Activated CD4-positive, alpha-beta T cell treated with anti-CD3 and anti-CD28 coated beads, Interleukin-2, amount 10 ng/mL, durations not matched to agents 7 days and 5 days (primary cell): ENCODE data around the gene PIP5K1C. TPM values are rescaled to one million over a fixed set of nuclear protein-coding genes. Genes with fewer than 3 reads are reported as not detected.

ENCODE experiments used
- CTCF ChIA-PET: fragments of 350-600 bp; sonication (Branson Sonifier 250); formaldehyde crosslinking; loops from one replicate; lab custom pipeline; 2021; ENCODE audit warnings: antibody characterized with exemption; lab: Charles Lee
- POLR2A ChIA-PET: fragments of 350-600 bp; sonication (Branson Sonifier 250); formaldehyde crosslinking; loops from one replicate; lab custom pipeline; 2021; ENCODE audit warnings: antibody characterized with exemption; lab: Charles Lee
- DNase-seq: peaks from one replicate; pipeline ENCODE4 v3.0.0-alpha.2; 2020
- H3K27ac Mint-ChIP-seq: one replicate; pipeline ENCODE4 v1.8.0; 2021; ENCODE audit warnings: mild to moderate bottlenecking, moderate library complexity, mixed read lengths
- H3K27me3 Mint-ChIP-seq: one replicate; pipeline ENCODE4 v1.8.0; 2021; ENCODE audit warnings: mixed read lengths
- H3K36me3 Mint-ChIP-seq: one replicate; pipeline ENCODE4 v1.8.0; 2021; ENCODE audit warnings: low read depth, mixed read lengths
- H3K4me1 Mint-ChIP-seq: one replicate; pipeline ENCODE4 v1.8.0; 2021; ENCODE audit warnings: mixed read lengths
- H3K4me3 Mint-ChIP-seq: one replicate; pipeline ENCODE4 v1.8.0; 2021; ENCODE audit warnings: mild to moderate bottlenecking, moderate library complexity, mixed read lengths
- H3K9me3 Mint-ChIP-seq: one replicate; pipeline ENCODE4 v1.8.0; 2021; ENCODE audit warnings: mixed read lengths
- total RNA-seq, 2 experiments: library from RNA; stranded (reverse); gene quantifications; one replicate each; pipeline ENCODE4 v1.2.3, GENCODE V29; 2021

The PIP5K1C gene
- total RNA-seq, 2 experiments from 2014 or later = 18.7 to 19.5 TPM

DNA sequence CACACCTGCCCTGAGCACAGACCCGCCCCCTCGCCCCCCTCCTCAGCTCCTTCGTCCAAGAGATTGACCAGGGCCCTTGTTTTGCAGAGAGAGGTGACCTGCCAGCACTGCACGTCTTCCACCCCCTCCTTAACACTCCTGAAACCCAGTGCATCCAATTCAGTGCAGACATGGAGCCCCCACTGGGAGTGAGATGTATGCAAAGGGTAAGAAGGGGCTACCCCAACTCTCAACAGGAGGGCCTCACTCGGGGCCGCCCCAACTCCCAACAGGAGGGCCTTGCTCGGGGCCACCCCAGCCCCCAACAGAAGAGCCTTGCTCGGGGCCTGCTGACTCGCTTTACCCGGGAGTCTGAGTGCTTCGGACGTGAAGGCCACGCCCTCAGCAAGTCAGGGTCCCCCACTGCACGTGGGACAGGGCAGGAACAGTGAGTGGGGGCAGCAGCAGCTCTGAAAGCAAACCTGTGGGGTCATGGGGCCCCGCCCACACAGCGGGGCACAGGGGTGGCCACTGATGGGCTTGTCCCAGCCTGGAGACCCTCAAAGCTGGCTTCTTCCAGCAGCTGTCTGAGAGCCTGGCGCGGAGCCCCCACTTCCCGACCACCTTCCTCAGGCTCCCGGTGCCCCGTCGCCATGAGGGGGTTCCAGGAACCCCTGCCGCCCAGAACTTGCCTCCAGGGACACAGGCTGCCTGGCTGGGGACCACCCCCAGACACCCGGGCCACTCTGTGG, 79.3 kb downstream of the PIP5K1C start:
- Mint-ChIP-seq H3K36me3 (peaks cover 12% of the 10 kb centered on the region), H3K4me1 (peaks cover 28% of the 10 kb centered on the region), H3K27ac (peak overlapping the region; percentile 31), H3K9me3 (no peaks in the 10 kb centered on the region), H3K27me3 (no peaks in the 10 kb centered on the region), H3K4me3 (no peak overlapping the region)
- ChIA-PET CTCF (interaction anchor here (1.5 kb wide), 1 partner anchor 13 kb away, joined by 4 read pairs; no protein-coding TSS in a partner anchor), POLR2A (no interaction called here)
- DNase-seq = no peak

DNA sequence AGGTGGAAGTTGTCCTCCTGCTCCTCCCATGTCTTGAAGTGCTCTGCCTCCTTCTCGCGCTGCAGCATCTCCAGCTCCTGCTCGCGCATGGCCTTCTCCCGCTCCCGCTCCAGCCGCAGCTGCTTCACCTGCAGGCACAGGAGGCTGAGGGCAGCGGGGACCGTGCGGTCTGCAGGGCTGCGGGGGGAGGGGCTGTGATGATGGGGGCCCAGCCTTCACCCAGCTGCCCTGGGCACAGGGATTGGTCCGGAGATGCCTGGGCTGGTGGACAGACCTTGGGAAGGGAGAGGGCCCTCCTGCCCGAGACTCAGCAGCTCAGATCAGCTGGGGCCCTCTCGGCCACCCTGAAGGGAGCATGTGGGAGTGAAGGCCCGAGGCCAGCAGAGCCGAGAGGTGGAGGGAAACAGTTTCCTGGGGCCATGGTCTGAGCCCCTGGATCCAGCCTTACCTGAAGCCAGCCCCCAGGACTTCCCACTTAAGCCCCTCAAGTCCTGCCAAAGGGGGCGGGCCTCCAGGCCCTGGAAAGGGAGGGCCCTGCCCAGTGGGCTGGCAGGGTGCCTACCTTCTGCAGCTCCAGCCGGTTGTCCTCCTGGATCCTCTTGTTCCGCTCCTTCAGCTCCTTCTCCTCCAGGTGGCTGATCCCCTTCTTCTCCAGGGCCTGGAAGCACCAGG, 80.0 kb downstream of the PIP5K1C start:
- POLR2A ChIA-PET = no interaction called here

DNA sequence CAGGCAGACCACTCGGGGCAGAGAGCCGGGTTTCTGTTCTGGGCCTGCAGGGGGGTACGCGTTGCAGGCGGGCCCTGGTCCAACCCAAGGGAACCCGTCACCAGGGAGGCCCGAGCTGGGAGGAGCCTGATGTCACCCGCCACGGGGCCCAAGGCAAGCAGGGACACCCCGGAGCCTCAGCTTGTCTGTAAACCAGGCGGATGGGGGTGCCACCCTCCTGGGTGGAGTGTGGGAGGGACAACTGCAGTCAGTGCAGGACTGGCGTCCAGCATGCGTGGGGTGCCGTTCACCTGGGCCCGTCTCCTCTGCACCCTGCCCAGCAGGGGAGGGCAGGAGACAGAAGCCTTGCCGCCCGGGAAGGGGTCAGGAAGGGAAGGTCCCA, 80.6 kb downstream of the PIP5K1C start:
- POLR2A ChIA-PET = no interaction called here
- H3K36me3 Mint-ChIP-seq = peaks cover 12% of the 10 kb centered on the region
- CTCF ChIA-PET = interaction anchor here (0.5 to 1.3 kb wide), 2 partner anchors 9 to 88 kb away, joined by 3 to 6 read pairs; no protein-coding TSS in a partner anchor
- no peak overlapping the region for H3K27ac Mint-ChIP-seq
- H3K4me1 Mint-ChIP-seq = peaks cover 21% of the 10 kb centered on the region
- no peaks in the 10 kb centered on the region for H3K27me3 Mint-ChIP-seq
- no peak overlapping the region for H3K4me3 Mint-ChIP-seq
- no peaks in the 10 kb centered on the region for H3K9me3 Mint-ChIP-seq
- no peak for DNase-seq

More for the DNA sequence above, 80.0 kb downstream of the PIP5K1C start:
- CTCF ChIA-PET = interaction anchor here (0.5 kb wide), 1 partner anchor 87 kb away, joined by 3 read pairs; no protein-coding TSS in a partner anchor
- Mint-ChIP-seq H3K27me3 (no peaks in the 10 kb centered on the region), H3K9me3 (no peaks in the 10 kb centered on the region), H3K36me3 (peaks cover 12% of the 10 kb centered on the region), H3K4me3 (no peak overlapping the region), H3K27ac (no peak overlapping the region), H3K4me1 (peaks cover 24% of the 10 kb centered on the region)
- no peak for DNase-seq

DNA sequence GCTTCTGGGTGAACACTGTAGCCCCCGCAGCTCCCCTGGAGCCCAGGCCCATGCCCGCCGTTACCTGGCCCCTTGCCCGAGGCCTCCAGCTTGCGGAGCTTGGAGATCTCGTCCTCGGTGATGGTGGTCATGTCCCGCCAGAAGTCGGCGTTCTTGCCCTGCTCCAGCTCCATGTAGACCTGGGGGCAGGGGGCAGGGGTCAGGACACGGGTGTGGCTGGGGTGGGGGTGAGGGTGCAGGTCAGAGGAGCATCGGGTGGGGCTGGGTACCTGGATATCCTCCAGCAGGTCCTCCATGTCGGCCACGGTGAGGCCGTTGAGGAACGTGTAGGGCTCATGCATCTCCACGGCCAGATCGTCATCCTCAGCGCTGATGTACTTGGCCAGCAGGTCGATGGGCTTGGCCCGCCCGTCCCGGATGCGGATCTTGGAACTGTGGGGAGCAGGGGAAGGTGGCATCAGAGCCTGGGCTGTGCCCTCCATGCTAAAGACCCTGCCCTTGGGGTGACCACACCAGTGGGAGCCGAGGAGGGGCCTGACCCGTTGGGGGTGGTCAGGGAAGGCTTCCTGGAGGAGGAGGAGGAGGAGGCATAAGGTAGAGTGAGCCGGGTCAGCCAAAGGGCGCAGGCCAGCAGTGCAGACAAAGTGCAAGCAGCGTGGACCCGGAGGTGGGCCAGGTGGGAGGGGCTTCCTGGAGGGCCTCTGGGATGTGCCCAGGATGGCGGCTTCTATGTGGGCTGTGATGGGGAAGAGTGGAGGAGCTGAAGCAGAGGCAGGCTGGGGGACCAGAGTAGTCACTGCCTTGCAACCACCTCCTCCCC, 81.2 kb downstream of the PIP5K1C start:
- Mint-ChIP-seq H3K9me3 (no peaks in the 10 kb centered on the region), H3K36me3 (peaks cover 12% of the 10 kb centered on the region), H3K4me1 (peaks cover 15% of the 10 kb centered on the region), H3K27ac (no peak overlapping the region), H3K27me3 (no peaks in the 10 kb centered on the region), H3K4me3 (no peak overlapping the region)
- DNase-seq = no peak
- CTCF ChIA-PET = interaction anchor here (1.3 kb wide), 1 partner anchor 10 kb away, joined by 6 read pairs; no protein-coding TSS in a partner anchor
- POLR2A ChIA-PET = no interaction called here

DNA sequence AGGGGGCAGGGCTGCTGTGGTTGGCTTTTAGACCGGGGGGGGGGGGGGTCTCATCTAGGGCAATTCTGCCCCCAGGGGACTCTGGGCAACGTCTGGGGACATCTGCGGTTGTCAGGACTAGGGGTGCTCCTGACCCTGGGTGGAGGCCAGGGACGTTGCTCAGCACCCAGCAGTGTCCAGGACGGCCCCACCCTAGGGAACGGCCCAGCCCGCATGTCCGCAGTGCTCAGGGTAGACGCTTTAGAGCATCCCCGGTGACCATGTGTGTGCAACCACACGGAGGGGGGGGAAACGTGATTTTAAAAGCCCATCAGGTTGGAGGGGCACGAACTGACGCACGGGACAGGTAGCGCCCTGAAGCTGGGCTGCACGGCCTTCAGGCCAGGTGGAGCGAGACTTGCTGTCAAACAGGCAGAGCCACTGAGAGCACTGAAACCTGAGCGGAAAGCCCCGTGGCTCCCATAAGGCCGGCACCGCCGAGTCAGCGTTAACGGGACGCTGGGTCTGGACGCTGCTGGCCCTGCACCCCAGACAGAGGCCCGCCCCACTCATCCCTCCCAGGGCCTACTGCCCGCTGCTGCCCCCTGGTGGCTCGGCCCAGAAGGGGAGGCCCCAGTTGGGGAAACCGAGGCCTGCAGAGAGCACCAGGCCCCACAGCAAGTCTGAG, 82.0 kb downstream of the PIP5K1C start:
- ChIA-PET CTCF (interaction anchor here (1.3 kb wide), 1 partner anchor 11 kb away, joined by 6 read pairs; no protein-coding TSS in a partner anchor), POLR2A (no interaction called here)
- H3K9me3 Mint-ChIP-seq = no peaks in the 10 kb centered on the region
- H3K4me3 Mint-ChIP-seq = no peak overlapping the region
- H3K4me1 Mint-ChIP-seq = peaks cover 14% of the 10 kb centered on the region
- peak; percentile 47 for DNase-seq
- H3K27ac Mint-ChIP-seq = no peak overlapping the region
- H3K36me3 Mint-ChIP-seq = peaks cover 12% of the 10 kb centered on the region
- H3K27me3 Mint-ChIP-seq = no peaks in the 10 kb centered on the region

DNA sequence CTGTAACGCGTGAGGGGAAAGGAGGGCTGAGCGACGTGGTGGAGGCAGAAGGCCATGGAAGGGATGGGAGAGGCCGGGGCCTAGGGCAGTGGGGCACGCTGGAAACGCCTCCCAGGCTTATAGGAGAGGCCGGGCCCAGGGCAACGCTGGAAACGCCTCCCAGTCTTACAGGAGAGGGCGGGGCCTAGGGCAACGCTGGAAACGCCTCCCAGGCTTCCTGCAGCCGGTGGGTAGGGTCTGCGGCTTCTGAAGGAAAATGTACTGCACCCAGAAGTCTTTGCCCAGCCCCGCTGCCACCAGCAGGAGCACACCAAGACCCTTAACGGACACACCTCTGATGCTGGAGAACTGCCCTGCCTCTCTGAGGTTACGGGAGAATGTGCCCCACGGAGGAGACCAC, 82.8 kb downstream of the PIP5K1C start:
- H3K4me1 Mint-ChIP-seq = peaks cover 13% of the 10 kb centered on the region

DNA sequence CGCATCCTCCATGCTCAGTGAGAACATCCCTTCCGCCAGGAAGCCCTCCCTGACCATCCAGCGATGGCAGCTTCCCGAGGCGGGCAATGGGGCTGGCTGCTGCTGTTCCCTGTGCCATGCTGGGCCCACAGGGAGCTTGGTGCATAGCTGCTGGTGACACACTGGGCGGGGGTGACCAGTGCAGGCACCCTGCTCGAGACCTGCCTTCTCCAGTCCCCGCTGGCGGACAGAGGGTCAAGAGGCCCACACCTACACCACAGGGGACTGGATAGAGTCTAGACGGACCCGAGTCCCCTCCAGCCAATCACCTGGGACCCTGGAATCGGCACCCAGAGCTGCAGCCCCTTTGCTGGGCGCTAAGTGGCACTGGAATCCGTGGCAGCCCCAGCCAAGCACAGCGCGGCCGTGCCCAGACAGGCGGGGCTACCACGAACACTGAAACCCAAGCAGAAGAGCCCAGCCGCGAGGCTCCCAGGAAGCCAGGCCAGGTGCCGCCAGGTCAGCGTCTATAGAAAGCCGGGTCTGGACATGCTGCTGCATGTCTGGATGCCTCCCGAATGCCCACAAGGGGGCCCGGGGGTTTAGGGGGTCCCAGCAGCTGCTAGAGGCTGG, 84.6 kb downstream of the PIP5K1C start:
- H3K27me3 Mint-ChIP-seq = no peaks in the 10 kb centered on the region
- no peak overlapping the region for H3K27ac Mint-ChIP-seq
- ChIA-PET CTCF (no interaction called here), POLR2A (no interaction called here)
- H3K36me3 Mint-ChIP-seq = peaks cover 11% of the 10 kb centered on the region
- H3K4me3 Mint-ChIP-seq = no peak overlapping the region
- no peaks in the 10 kb centered on the region for H3K9me3 Mint-ChIP-seq
- no peak for DNase-seq
- H3K4me1 Mint-ChIP-seq = peaks cover 13% of the 10 kb centered on the region

More for the DNA sequence above, 82.8 kb downstream of the PIP5K1C start:
- peak; percentile 61 for DNase-seq
- ChIA-PET POLR2A (no interaction called here), CTCF (no interaction called here)
- no peak overlapping the region for H3K4me3 Mint-ChIP-seq
- H3K36me3 Mint-ChIP-seq = peaks cover 9% of the 10 kb centered on the region
- no peaks in the 10 kb centered on the region for H3K27me3 Mint-ChIP-seq
- peak overlapping the region; percentile 54 for H3K27ac Mint-ChIP-seq
- H3K9me3 Mint-ChIP-seq = no peaks in the 10 kb centered on the region

DNA sequence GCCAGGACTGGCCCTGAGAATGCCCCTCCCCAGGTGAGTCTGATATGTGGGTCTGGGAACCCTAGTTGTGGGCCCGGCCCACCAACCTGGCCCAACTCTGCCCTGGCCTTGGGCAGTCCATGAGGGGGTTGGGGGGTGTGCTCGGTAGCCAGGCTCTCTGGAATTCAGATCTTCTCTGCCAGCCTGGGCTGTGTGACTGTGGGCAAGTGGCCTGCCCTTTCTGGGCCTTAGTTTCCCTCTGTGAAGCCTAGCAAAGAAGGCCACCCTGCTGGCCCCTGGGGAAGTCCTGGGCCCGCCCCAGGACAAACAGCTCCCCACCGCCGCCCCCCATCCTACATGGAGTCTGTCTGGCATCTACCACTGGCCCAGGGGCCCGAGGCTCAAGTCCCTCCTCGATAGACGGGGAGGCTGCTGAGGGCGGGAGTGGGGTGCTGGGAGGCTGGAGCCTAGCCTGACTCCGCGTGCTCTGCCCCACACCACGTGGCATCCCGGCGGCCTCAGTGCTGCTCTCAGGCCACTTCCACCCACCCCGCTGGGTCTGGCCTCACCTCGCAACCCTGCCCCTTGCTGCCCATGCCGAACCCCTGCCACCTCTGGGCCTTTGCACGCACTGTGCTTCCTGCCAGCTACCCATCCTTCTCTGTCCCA, 85.3 kb downstream of the PIP5K1C start:
- peaks cover 13% of the 10 kb centered on the region for H3K4me1 Mint-ChIP-seq
- peaks cover 11% of the 10 kb centered on the region for H3K36me3 Mint-ChIP-seq
- DNase-seq = no peak
- CTCF ChIA-PET = no interaction called here
- POLR2A ChIA-PET = no interaction called here
- no peaks in the 10 kb centered on the region for H3K9me3 Mint-ChIP-seq
- no peak overlapping the region for H3K4me3 Mint-ChIP-seq
- no peaks in the 10 kb centered on the region for H3K27me3 Mint-ChIP-seq
- H3K27ac Mint-ChIP-seq = no peak overlapping the region

DNA sequence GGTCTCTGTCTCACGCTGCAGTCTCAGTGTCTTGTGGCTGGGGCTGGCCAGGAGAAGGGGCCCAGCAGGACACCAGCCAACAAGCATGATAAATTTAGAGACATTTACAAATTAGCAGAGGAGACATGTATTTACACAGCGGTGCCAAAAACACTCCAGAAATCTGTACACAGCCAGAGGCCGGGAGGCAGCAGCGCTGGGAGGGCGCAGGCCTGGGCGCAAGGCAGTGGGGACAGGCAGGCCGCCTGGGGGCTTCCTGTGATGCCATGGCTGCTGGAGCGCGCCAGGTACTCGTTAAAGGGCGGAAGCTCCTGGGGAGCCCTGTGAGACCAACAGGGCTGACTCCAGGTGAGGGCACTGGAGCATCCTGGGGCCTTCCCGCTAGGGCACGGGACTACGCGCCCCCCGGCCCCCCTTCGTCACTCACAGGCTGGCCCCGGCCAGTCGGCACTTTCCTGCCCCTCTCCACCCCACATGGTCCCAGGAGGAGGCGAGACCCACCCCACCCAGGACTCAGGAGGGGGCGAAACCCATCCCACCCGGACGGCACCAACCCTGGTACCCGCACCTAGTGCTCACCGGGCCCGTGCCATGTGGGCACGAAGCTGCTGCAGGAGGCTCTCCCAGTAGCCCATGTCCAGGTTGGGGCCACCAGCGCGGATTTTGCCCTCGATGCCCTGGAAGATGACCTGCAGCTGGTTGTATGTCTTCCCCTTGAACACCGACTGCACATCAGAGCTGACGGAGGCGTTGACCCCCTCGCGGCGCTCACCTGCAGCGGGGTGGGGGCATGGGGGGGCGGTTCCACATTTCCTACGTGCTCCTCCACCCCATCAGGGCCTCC, 86.2 kb downstream of the PIP5K1C start:
- Mint-ChIP-seq H3K9me3 (no peaks in the 10 kb centered on the region), H3K4me1 (peaks cover 15% of the 10 kb centered on the region), H3K36me3 (peaks cover 8% of the 10 kb centered on the region), H3K27me3 (no peaks in the 10 kb centered on the region), H3K4me3 (no peak overlapping the region), H3K27ac (no peak overlapping the region)
- POLR2A ChIA-PET = no interaction called here
- no peak for DNase-seq
- CTCF ChIA-PET = interaction anchor here (1.0 kb wide), 1 partner anchor 309 kb away, joined by 3 read pairs; no protein-coding TSS in a partner anchor

DNA sequence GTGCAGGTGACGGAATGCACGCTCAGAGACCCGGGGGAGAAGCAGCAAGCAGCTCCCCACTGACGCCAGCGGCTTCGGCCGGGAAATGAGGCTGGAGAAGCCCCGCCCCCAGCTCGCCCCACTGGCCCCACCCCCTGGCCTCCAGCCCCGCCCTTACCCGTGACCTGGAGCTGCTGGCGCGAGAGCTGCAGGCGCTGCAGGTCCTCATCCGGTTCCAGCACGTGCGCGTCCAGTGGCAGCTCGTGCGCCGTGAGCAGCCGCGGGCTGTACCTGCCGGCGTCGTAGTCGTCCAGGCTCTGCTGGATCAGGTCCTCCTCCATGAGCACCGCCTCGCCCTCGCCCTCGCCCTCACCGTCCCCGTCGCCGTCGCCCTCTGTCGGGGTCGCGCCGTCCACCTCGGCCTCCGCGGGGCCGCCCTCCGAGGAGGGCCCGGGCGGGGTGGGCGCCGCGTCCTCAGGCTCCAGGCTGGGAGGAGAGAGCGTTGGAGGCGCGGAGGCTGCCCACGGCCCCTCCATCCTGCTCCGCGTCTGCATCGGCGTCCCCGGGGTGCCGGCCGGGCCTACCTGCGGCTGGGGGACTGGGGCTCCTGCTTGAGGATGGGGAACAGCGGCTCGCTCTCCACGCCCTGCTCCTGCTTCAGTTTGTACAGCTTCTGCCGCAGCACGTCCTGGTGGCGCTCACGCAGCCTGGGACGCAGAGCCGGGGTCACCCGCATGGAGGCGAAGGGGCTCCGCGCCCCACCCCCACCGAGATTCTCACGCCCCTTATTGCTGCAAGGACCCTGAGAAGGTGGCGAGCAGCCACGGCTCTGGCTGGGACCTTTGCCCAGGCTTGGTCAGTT, 87.1 kb downstream of the PIP5K1C start:
- H3K4me3 Mint-ChIP-seq = no peak overlapping the region
- POLR2A ChIA-PET = no interaction called here
- H3K36me3 Mint-ChIP-seq = peaks cover 8% of the 10 kb centered on the region
- no peaks in the 10 kb centered on the region for H3K27me3 Mint-ChIP-seq
- H3K9me3 Mint-ChIP-seq = no peaks in the 10 kb centered on the region
- no peak for DNase-seq
- H3K4me1 Mint-ChIP-seq = peaks cover 15% of the 10 kb centered on the region
- H3K27ac Mint-ChIP-seq = no peak overlapping the region
- CTCF ChIA-PET = interaction anchor here (1.0 kb wide), 1 partner anchor 308 kb away, joined by 3 read pairs; no protein-coding TSS in a partner anchor
